Lower lobe of right lung (tissue), 2 donors: Measurements from ENCODE around the gene BUD31. TPM values are rescaled to one million over a fixed set of nuclear protein-coding genes. Genes with fewer than 3 reads are reported as not detected.
A peak's percentile ranks its signal among the peaks of the same experiment; 100 is the strongest.
"Not testable (repeated sequence)": the region's sequence is repeated elsewhere in the genome, so short reads cannot be mapped to it uniquely, and the experiment has no call there.

Experiments used
- ATAC-seq, 2 donors: fragments of 200-7000 bp; cut with Tn5 transposase; one replicate each; pipeline ENCODE4 v1.9.1; 2020 to 2022; ENCODE audit warnings: mild to moderate bottlenecking in 2 of 2, moderate library complexity in 2 of 2
- DNase-seq: peaks from one replicate; pipeline ENCODE4 v3.0.0-alpha.2; 2020
- H3K27ac ChIP-seq: fragments of 200-600 bp; one replicate; pipeline ENCODE4 v1.8.0; 2022
- H3K27me3 ChIP-seq: fragments of 200-600 bp; one replicate; pipeline ENCODE4 v1.8.0; 2022; ENCODE audit warnings: low read depth
- H3K36me3 ChIP-seq: fragments of 200-600 bp; one replicate; pipeline ENCODE4 v1.8.0; 2022; ENCODE audit warnings: mild to moderate bottlenecking
- H3K4me1 ChIP-seq: fragments of 200-600 bp; one replicate; pipeline ENCODE4 v1.8.0; 2022
- H3K4me3 ChIP-seq: fragments of 200-600 bp; one replicate; pipeline ENCODE4 v1.8.0; 2022; ENCODE audit warnings: mild to moderate bottlenecking
- H3K9me3 ChIP-seq: fragments of 200-600 bp; one replicate; pipeline ENCODE4 v1.8.0; 2022
- CTCF ChIP-seq: fragments of 200-600 bp; IDR thresholded peaks from one replicate; pipeline ENCODE4 v1.8.0; 2022; ENCODE audit warnings: antibody characterized with exemption, mild to moderate bottlenecking
- intact Hi-C: fragments of 100-400 bp; cut with DNase I; formaldehyde crosslinking; loops from one replicate; pipeline ENCODE4 v1.11.0; 2022
- total RNA-seq: library from RNA; stranded (reverse); fragmentation: NEBNext Ultra II Directional; extraction: Animal tissue kit (Norgen Biotek cat#: 25700); gene quantifications from one replicate; pipeline ENCODE4 v1.2.1, GENCODE V29; 2021
- donor health status: DM: no; HTN: yes; CAD: no; lungs with severe emphysema.

Gene BUD31
- total RNA-seq, 1 donor from 2014 or later = 64.2 TPM

GRCh38 chr7:99407872-99408378 is 844 bp upstream of the BUD31 start:
- peaks cover 53% of the 10 kb centered on the region for H3K36me3 ChIP-seq
- H3K27me3 ChIP-seq = no peaks in the 10 kb centered on the region
- no peak for TF ChIP-seq CTCF
- peaks cover 43% of the 10 kb centered on the region for H3K4me1 ChIP-seq
- H3K9me3 ChIP-seq = no peaks in the 10 kb centered on the region
- ATAC-seq (peak; percentile 42 to 69), DNase-seq (no peak)
- intact Hi-C loops = no loop called here
- H3K27ac ChIP-seq = peak overlapping the region; percentile 98
- peak overlapping the region; percentile 94 for H3K4me3 ChIP-seq

- Histone ChIP-seq H3K36me3 (peaks cover 53% of the 10 kb centered on the region), H3K4me3 (peak overlapping the region; percentile 94), H3K4me1 (peaks cover 43% of the 10 kb centered on the region), H3K27ac (peak overlapping the region; percentile 98), H3K9me3 (no peaks in the 10 kb centered on the region), H3K27me3 (no peaks in the 10 kb centered on the region)
- intact Hi-C loops = no loop called here
- TF ChIP-seq CTCF = no peak
- DNase-seq (no peak), ATAC-seq (peak in 1 of 2 donors; percentile 2)
Observed at GRCh38 chr7:99409192-99409572, 413 bp downstream of the BUD31 start.

- intact Hi-C loops = no loop called here
- Histone ChIP-seq H3K27ac (peak overlapping the region; percentile 98), H3K36me3 (peaks cover 53% of the 10 kb centered on the region), H3K27me3 (no peaks in the 10 kb centered on the region), H3K4me1 (peaks cover 40% of the 10 kb centered on the region), H3K4me3 (peak overlapping the region; percentile 94), H3K9me3 (no peaks in the 10 kb centered on the region)
- TF ChIP-seq CTCF = no peak
- ATAC-seq = no peak
- no peak for DNase-seq
Observed at GRCh38 chr7:99409806-99410205, 1.0 kb downstream of the BUD31 start.

GRCh38 chr7:99410635-99411034 is 1.9 kb downstream of the BUD31 start:
- peaks cover 59% of the 10 kb centered on the region for H3K36me3 ChIP-seq
- H3K4me1 ChIP-seq = peaks cover 36% of the 10 kb centered on the region
- no peaks in the 10 kb centered on the region for H3K9me3 ChIP-seq
- H3K4me3 ChIP-seq = no peak overlapping the region
- intact Hi-C loops = no loop called here
- DNase-seq (no peak), ATAC-seq (no peak)
- no peak for TF ChIP-seq CTCF
- no peak overlapping the region for H3K27ac ChIP-seq
- no peaks in the 10 kb centered on the region for H3K27me3 ChIP-seq

GRCh38 chr7:99415513-99416127 is 6.9 kb downstream of the BUD31 start:
- H3K4me1 ChIP-seq, intact Hi-C loops, H3K27me3 ChIP-seq, ATAC-seq, H3K9me3 ChIP-seq, H3K27ac ChIP-seq, H3K4me3 ChIP-seq: not testable (repeated sequence)
- peaks cover 100% of the 10 kb centered on the region for H3K36me3 ChIP-seq
- peak; percentile 68 for DNase-seq
- peak; percentile 49 for TF ChIP-seq CTCF
